ENCODE results near the gene LOXL1. TPM values are rescaled to one million over a fixed set of nuclear protein-coding genes. Genes with fewer than 3 reads are reported as not detected.

LOXL1 gene
- total RNA-seq, 1 donor from 2014 or later, result 260 TPM

- Histone ChIP-seq H3K4me3 (peak overlapping the region in 1 of 2 donors; percentile 20), H3K27ac (peak overlapping the region; percentile 60 to 71), H3K9me3 (no peaks in the 10 kb centered on the region), H3K36me3 (no peaks in the 10 kb centered on the region), H3K27me3 (no peaks in the 10 kb centered on the region), H3K4me1 (peaks cover 2 to 20% of the 10 kb centered on the region in 2 donors)
- DNase-seq (ENCODE audit: low spot score in 2 of 2), result no peak
- TF ChIP-seq, protein P1, sequence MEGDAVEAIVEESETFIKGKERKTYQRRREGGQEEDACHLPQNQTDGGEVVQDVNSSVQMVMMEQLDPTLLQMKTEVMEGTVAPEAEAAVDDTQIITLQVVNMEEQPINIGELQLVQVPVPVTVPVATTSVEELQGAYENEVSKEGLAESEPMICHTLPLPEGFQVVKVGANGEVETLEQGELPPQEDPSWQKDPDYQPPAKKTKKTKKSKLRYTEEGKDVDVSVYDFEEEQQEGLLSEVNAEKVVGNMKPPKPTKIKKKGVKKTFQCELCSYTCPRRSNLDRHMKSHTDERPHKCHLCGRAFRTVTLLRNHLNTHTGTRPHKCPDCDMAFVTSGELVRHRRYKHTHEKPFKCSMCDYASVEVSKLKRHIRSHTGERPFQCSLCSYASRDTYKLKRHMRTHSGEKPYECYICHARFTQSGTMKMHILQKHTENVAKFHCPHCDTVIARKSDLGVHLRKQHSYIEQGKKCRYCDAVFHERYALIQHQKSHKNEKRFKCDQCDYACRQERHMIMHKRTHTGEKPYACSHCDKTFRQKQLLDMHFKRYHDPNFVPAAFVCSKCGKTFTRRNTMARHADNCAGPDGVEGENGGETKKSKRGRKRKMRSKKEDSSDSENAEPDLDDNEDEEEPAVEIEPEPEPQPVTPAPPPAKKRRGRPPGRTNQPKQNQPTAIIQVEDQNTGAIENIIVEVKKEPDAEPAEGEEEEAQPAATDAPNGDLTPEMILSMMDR (IDR thresholded peaks at IDR 0.05), result no peak
- intact Hi-C loops (cut with DNase I), result loop anchor here (10.0 kb wide), 1 partner anchor 65 kb away; no protein-coding TSS in a partner anchor
These were observed 26.8 kb upstream of the LOXL1 start for GRCh38 chr15:73899197-73900094.

GRCh38 chr15:73900095-73900712 is 26.1 kb upstream of the LOXL1 start:
- no peaks in the 10 kb centered on the region for H3K36me3 ChIP-seq
- intact Hi-C loops (cut with DNase I), result loop anchor here (10.0 kb wide), 1 partner anchor 65 kb away; no protein-coding TSS in a partner anchor
- peaks cover 2 to 20% of the 10 kb centered on the region in 2 donors for H3K4me1 ChIP-seq
- peak overlapping the region; percentile 60 to 71 for H3K27ac ChIP-seq
- peak overlapping the region in 1 of 2 donors; percentile 20 for H3K4me3 ChIP-seq
- DNase-seq (ENCODE audit: low spot score in 2 of 2), result no peak
- H3K27me3 ChIP-seq, result no peaks in the 10 kb centered on the region
- no peaks in the 10 kb centered on the region for H3K9me3 ChIP-seq
- TF ChIP-seq, protein P1 (IDR thresholded peaks at IDR 0.05), result no peak

DNA sequence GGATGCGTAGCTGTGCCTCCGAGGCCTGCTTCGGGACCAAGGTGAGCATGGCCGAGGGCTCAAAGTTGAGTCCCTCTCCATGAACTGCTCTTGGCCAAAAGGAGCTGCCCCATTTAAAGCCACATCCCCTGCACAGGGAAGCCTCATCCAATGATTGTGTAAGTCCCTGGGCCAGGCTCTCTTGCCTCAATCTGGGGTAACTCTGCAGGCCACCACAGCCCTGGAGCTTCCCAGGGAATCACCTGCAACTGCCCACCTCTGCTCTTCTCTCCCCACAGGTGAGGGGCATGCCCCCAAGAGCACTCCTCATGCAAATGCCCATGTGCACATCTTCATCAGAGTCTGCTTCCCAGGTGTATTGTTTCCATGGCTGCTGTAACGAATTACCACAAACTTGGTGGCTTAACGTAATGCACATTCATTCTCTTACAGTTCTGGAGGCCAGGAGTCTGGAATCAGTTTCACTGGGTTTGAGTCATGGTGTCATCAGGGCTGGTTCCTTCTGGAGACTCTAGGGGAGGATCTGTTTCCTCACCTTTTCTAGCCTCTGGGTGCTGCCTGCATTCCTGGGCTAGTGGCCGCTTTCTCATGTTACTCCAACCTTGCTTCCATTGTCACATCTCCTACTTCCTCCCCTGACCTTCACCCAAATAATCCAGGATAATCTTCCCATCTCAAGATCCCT is 25.0 kb upstream of the LOXL1 start:
- H3K4me1 ChIP-seq, result peaks cover 2 to 20% of the 10 kb centered on the region in 2 donors
- intact Hi-C loops (cut with DNase I), result loop anchor here (10.0 kb wide), 1 partner anchor 64 kb away; no protein-coding TSS in a partner anchor
- no peak overlapping the region for H3K27ac ChIP-seq
- no peaks in the 10 kb centered on the region for H3K36me3 ChIP-seq
- DNase-seq (ENCODE audit: low spot score in 2 of 2), result no peak
- H3K9me3 ChIP-seq, result no peaks in the 10 kb centered on the region
- H3K4me3 ChIP-seq, result no peak overlapping the region
- TF ChIP-seq, protein P1 (IDR thresholded peaks at IDR 0.05), result no peak
- no peaks in the 10 kb centered on the region for H3K27me3 ChIP-seq

GRCh38 chr15:73902121-73903020 is 23.9 kb upstream of the LOXL1 start:
- H3K27ac ChIP-seq, result no peak overlapping the region
- no peak overlapping the region for H3K4me3 ChIP-seq
- intact Hi-C loops (cut with DNase I), result loop anchor here (10.0 kb wide), 1 partner anchor 62 kb away; no protein-coding TSS in a partner anchor
- no peaks in the 10 kb centered on the region for H3K36me3 ChIP-seq
- H3K4me1 ChIP-seq, result peaks cover 2 to 16% of the 10 kb centered on the region in 2 donors
- DNase-seq (ENCODE audit: low spot score in 2 of 2), result no peak
- TF ChIP-seq, protein P1 (IDR thresholded peaks at IDR 0.05), result no peak
- no peaks in the 10 kb centered on the region for H3K9me3 ChIP-seq
- H3K27me3 ChIP-seq, result no peaks in the 10 kb centered on the region

Measured in ascending aorta (tissue), 2 donors.